ENCODE data around the gene NPEPL1. TPM values are rescaled to one million over a fixed set of nuclear protein-coding genes. Genes with fewer than 3 reads are reported as not detected.
A peak's percentile ranks its signal among the peaks of the same experiment; 100 is the strongest.

The NPEPL1 gene
- total and polyA plus RNA-seq, 10 of the 15 experiments (the other 5 are each of a cell fraction or from before 2014, with no cell fraction given): 0.08 to 21.3 (median 10.2) TPM

DNA sequence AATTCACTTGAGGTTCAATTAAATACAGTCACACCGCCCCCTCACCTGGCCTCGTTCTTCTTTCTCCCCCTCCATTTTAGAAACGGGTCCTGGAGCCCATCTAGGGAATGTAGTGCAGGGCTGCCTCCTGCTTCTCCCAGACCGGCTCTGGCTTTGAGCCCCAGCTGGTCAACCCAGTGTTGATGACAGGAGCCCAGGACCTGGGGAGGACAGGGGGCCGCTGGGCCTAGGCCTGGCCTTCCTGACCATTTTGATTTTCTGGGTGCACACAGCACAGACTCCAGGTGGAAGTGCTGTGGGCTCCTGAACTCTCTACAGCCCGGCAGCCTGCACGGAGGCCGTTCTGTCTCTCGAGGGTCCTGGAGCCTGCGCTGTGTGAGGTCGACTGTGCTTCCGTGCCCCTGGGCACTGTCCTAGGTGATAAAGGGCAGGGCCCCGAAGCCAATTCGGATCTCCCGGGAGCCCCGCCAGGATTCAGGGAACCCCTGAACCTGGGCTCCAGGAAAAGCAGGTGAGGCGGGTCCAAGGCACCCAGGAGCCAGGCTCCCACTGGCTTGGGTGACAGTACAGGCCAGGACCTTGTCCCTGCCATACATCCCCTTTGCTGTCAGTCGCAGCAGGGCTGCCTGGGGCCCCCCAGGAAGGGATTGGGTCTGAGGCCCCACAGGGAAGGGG is 23.3 kb downstream of the NPEPL1 start (continued):
- TF ChIP-seq HDAC6 (IDR thresholded peaks at IDR 0.05; ENCODE audit: unreplicated experiment): no peak
- TF ChIP-seq, protein P1, sequence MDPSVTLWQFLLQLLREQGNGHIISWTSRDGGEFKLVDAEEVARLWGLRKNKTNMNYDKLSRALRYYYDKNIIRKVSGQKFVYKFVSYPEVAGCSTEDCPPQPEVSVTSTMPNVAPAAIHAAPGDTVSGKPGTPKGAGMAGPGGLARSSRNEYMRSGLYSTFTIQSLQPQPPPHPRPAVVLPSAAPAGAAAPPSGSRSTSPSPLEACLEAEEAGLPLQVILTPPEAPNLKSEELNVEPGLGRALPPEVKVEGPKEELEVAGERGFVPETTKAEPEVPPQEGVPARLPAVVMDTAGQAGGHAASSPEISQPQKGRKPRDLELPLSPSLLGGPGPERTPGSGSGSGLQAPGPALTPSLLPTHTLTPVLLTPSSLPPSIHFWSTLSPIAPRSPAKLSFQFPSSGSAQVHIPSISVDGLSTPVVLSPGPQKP (IDR thresholded peaks at IDR 0.05; ENCODE audit: low read depth, low read length): no peak

DNA sequence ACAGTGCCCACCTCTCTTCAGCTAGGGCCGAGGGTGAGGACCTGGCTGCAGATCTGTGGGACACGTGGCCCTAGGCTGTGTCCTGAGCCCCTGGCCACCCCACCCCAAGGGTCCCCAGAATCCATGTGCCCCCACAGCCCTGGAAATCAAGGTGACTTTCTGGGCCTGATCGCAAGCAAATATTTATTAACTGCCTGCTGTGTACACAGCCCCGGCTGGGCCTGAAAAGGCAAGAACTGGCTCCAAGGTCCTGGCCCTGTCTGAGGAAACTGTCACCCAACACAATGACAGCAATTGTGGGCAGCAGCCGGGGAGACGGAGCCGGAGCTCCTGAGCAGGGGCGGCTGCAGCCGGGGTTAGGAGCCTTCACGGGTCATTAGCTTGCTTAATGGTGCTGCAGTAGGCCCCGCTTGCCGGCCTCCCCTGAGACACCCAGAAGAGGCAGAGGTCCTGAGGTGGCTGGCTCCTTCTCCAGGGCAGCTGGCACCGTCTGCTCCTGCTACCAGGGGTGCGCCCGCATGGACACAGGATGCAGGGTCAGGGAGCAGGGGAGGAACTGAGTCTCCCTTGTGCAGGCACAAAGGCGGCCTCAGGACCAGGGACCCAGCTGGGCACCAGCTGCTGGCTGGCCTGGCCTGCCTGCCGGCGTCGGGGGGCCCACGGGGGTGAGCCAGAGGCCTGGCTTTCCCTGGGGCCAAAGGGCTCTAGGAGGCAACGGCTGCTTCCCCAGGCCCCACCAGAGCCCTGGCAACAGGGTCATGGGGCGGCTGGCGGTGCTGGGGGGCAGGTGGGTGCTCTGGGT is 24.1 kb downstream of the NPEPL1 start:
- peak; percentile 49; the same call in 1 of the 2 replicates for TF ChIP-seq POLR2A (IDR thresholded peaks at IDR 0.05; ENCODE audit: low read depth, low read length)
- no peak for TF ChIP-seq BACH1 (IDR thresholded peaks at IDR 0.05; ENCODE audit: borderline replicate concordance)
- Histone ChIP-seq H3K79me2 (ENCODE audit: control insufficient read depth, insufficient read depth, low read length) (no peaks in the 10 kb centered on the region), H3K9me3 (replicated peaks; ENCODE audit: control insufficient read depth, insufficient read depth, low read length) (no peaks in the 10 kb centered on the region), H3K9ac (ENCODE audit: control insufficient read depth, insufficient read depth, low read length) (no peak overlapping the region), H3K4me3 (no peak overlapping the region), H4K20me1 (ENCODE audit: control insufficient read depth, insufficient read depth) (no peaks in the 10 kb centered on the region), H3K27me3 (replicated peaks in 1 of 2; ENCODE audit: control insufficient read depth in 2 of 2, insufficient read depth in 2 of 2, low read length in 1 of 2) (no peaks in the 10 kb centered on the region), H3K4me1 (ENCODE audit: control insufficient read depth, insufficient read depth, low read length) (no peaks in the 10 kb centered on the region), H3K27ac (ENCODE audit: control insufficient read depth, insufficient read depth) (no peak overlapping the region), H2AFZ (ENCODE audit: control insufficient read depth, low read depth, low read length) (no peak overlapping the region), H3K36me3 (ENCODE audit: control insufficient read depth in 2 of 2, insufficient read depth in 2 of 2, low read length in 1 of 2) (no peaks in the 10 kb centered on the region), H3K4me2 (ENCODE audit: control insufficient read depth, insufficient read depth) (no peak overlapping the region)
- CTCF ChIA-PET: no interaction called here
- no TSS peak for BruUV-seq (replicated peaks)
- FAIRE-seq (no peak), DNase-seq (ENCODE audit: low read depth, low spot score) (no peak), ATAC-seq (no peak)
- RAD21 ChIA-PET (ENCODE audit: unreplicated experiment): no interaction called here
- intact Hi-C loops (cut with micrococcal nuclease; ENCODE audit: unreplicated experiment) (no loop called here), in situ Hi-C loops (cut with MboI) (no loop called here)
- SMC1A ChIA-PET (ENCODE audit: uncharacterized antibody, unreplicated experiment): no interaction called here
- 77% methylated on average over 23 of the region's 23 CpGs for WGBS (ENCODE audit: insufficient coverage, insufficient replicate concordance, low lambda C conversion rate, missing lambda C conversion rate)
- POLR2A ChIA-PET: no interaction called here

Measured in GM12878 (cell line).